GM19351 (cell line): ENCODE data around the gene APBB2.
A peak's percentile ranks its signal among the peaks of the same experiment; 100 is the strongest.
"Not testable (repeated sequence)": the region's sequence is repeated elsewhere in the genome, so short reads cannot be mapped to it uniquely, and the experiment has no call there.

Source experiments
- ATAC-seq: cut with Tn5 transposase; IDR thresholded peaks from one replicate; pipeline ENCODE4 v1.9.1; 2021; ENCODE audit warnings: mild to moderate bottlenecking, moderate library complexity; ENCODE audit not compliant: unreplicated experiment

Gene APBB2

DNA sequence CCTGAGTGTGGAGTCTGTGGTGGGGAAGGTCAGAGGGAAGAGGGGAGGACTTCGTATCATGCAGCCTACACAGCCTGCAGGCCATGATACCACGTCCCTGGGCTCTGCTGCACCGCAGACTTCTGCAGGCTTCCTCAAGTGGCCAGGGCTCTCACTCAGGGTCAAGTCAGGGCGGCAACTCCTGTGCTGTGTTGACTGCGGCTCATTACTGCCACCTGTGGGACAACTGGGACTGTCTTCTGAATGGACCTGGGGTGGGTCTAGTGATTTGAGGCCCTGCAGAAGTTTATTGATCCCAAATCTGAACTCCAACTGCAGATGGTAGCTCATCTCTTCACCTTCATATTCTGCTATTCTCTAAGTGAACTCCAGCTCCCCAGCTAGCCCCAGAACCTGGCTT lies 297.5 kb downstream of the APBB2 start:
- ATAC-seq, result peak; percentile 97

DNA sequence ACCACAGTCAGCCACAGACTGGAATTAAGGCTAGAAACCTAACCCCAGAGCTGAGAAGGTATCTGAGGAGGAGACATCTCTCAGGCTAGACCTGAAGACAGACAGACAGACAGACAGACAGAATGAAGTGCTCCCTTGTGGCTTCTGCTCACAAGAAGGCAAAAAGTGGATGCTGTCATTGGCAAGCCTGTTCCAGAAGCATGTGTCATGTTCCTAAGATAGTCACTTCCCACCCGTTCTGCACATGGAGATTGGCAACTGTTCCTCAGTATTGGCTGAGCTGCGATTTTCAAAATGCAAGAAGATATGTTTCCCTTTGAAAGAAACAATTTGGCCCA lies 298.2 kb downstream of the APBB2 start:
- ATAC-seq, result no peak

DNA sequence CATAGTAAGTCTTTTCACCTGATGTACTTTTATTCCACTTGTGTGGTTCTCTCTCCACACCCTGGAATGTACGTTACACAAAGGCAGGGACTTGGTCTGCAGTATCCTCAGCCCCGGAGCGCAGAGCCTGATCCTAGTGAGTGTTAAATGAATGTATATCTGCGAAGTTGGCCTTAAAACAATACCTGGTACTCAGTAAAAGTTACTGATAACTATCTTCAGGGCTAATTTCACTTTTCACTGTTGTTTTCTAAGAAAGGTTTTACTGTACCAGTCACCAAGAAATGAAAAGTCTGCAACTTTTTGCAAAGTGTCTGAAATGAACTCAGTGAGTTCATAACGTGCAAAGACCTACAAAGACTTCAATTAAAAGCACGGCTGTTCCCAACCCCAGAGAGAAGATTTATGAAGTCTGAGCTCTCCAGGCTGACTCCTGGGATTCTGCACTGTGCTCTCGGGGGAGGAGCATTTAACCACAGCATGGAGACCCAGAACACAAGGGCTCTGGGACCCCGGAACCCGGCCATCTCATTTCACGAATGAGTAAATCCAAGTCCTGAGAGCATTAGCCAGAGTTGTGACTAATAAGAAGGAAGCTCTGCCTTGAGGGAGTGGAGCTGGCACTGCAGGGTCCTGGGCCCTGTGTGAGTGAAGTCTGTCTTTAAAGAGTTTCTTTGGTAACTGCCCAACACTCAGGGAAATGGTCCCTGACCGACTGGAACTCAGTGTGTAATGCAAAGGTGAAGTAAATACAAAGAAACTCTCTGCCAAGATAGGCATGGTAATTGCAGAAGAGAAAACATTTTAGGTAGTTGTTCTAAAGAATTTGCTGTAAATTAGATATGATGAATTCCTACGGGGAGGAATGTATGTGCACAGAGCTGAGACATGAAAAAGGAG lies 298.8 kb downstream of the APBB2 start:
- no peak for ATAC-seq

DNA sequence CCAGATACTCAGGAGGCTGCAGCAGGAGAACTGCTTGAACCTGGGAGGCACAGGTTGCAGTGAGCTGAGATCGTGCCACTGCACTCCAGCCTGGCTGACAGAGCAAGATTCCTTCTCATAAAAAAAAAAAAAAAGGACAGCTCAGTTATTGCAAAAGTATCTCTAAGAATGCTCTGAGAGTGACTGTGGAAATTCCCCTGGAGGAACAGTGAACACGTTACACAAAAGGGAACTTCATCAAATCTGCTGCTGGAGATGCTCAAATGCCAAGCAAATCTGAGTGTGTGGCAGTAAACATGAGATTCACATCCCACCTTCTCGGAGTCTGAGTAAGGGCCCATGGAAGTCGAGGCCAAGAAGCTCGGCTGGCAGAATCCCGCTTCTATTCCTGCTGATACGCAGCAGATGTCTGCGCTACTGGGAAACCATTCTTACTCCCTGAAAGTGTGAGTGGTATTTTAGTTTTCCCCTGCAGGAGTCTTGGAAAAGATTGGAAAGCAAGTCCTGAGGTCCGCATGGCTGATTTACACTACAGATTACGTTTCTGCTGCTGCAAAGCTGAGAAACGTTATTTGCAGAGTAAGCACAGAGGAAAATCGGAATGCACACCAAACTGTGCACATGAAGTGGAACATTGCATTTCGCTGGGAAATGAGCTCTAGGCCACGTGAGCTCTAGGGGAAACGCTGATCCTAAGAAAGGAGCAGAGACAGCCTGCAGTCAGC lies 301.7 kb downstream of the APBB2 start:
- ATAC-seq, result no peak

DNA sequence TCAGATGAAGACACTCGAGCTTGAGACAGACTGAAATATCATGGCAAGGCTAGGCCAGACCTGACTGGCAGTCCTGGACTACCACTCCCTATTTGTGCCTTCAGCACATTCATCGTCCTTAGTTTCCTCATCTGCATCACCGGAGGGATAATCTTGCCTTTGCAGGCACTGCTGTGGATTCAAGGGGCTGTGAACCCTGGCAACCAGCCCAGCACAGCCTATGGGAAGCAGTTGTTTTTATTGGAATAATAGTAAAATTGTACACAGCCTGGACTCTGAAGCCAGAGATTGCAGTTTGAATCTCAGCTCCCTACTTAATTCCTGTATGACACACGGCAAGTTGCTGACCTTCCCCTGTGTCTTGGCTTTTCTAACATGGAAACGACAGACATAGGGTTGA lies 303.6 kb downstream of the APBB2 start:
- no peak for ATAC-seq

DNA sequence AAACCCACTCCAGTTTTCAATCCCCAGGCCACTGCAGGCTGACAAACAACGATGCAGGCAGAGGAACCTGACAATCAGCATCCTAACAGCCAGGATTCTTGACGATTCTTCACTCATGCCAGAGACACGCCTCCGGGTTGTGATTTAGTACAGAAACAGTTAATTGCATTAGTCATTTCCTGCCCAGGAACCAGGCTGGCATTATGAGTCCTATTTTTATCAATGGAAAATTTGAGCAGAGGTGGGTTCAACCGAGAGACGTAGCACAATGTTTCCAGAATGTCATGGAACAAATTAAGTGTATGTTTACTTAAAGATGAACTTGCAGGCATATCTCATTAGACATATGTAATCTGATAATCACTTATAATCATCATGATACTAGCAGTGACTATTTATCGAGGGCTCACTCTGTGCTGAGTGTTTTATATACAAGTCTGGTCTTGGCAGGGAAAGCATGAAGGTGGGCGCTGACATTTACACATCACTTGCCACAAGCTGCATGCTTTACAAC lies 304.9 kb downstream of the APBB2 start:
- ATAC-seq, result no peak

DNA sequence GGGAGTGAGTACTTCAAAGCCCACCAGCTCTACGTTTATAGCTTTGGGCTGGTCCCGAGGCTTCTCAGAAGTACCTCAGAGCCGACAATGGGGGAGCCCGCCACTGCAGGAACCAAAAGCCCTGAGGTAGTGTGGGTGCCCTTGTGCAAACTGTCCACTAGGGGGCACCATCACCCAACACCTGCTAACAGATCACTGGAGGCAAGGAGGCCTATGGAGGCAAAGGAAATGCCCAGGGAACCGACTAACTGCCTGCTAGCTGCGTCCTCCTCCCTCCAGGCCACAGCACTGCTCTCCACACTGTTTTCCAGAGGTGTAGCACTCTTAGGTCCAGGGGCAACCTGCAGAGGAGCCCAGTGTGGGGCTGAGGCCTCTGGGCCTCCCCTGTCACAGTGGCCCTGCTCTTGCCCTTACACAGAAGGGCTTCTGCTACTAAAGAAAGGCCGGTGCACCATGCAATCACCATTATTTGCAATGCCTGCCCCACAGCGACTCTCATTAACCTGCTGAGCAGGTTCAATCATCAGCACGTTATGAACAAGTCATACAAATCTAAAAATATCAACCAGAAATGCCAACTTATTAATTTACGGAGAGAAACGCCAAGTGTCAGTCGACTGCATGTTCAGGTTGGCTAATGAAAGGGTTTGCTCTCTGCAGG lies 305.5 kb downstream of the APBB2 start:
- peak; percentile 98 for ATAC-seq

DNA sequence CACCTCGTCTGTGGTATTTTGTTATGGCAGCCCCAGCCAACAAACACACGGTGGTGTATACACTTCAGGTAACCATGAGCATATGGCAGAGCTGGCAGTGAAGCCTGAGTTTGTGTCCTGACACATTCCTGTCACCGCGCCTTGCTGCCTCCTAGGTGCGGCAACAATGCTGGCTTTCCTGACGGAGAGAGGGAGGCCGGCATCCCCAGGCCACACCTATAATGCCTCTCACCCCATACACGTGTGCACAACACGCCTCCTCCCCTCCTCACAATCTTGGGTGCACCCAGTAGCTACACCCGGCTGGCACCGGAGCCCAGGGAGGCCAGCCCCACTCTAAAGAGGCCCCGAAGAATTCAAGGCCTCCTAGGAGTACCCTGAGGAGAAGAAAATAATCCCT lies 306.0 kb downstream of the APBB2 start:
- no peak for ATAC-seq

DNA sequence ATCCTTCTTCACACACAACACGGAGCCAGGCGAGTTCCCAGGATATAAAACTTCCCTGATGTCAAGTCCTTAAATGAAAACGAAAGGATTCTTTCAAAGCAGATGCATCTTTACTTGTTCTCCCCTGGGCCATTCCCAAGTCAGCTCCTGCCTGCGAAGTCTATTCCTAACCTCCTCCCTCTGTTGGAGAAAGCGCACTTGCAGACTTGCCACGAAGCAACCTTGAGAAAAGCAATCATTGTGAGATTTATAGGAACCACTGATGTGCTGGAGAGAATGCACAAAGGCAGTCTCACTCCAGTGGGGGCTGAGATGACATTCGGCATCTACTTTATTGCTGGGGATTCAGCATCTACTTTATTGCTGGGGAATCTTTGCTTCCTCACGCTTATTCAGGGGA lies 308.9 kb downstream of the APBB2 start:
- no peak for ATAC-seq

DNA sequence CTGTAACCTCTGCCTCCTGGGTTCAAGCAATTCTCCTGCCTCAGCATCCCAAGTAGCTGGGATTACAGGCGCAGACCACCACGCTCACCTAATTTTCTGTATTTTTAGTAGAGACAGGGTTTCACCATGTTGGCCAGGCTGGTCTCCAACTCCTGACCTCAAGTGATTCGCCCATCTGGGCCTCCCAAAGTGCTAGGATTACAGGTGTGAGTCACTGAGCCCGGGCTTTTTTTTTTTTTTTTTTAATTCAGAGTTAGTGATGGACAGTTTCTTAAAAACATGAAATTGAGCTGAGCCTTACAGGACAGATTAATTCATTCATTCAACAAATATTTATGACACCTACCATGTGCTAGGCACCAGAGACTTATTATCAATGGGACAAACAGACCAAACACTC lies 313.8 kb downstream of the APBB2 start:
- not testable (repeated sequence) for ATAC-seq

DNA sequence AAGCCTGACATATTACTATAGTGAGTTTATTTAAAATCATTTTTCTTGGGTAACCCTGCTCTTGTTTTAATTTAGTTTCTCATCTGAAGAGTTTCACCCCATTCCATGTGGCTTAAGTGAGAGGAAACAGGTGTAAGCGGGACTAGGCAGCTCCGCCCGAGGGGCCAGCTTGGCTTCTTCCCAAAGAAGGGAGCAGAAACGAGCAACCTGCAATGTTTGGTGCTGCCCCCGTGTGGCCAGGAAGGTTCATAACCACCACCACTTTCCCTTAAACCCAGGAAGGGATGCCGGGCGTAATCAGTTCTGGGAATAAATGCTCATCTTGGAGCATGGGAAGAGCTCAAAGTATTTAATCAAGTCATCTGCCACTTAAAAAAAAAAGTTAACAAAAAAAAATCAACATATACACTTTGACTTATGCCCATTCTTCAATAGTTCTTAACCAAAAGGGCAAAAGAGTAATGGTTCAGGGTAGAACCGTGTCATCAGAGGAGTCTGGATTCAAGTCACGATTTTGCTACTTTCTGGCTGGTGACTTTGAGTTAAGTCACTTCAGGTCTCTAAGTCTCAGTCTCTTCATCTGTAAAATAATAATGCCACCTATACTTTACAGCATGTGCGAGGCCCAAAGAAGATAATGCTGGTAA lies 316.7 kb downstream of the APBB2 start:
- ATAC-seq, result peak; percentile 81

DNA sequence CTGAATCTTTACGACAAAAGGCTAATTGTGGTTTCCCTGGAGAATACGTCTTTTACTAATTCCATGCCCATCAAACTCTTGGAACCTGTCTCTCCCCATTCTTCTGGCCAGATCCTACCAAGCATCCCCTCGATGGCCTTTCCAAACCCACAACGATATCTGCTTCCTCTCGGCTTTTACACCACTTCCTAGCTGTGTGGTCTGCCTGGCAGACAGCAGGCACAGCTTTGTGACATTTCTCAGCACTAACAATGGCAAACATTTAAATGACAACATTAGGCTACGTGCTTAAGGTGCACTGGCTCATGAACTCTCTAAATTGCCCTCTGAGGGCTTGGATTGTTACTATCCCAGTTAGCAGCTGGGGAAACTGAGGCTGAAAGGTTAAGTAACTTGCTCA lies 323.6 kb downstream of the APBB2 start:
- ATAC-seq, result no peak

DNA sequence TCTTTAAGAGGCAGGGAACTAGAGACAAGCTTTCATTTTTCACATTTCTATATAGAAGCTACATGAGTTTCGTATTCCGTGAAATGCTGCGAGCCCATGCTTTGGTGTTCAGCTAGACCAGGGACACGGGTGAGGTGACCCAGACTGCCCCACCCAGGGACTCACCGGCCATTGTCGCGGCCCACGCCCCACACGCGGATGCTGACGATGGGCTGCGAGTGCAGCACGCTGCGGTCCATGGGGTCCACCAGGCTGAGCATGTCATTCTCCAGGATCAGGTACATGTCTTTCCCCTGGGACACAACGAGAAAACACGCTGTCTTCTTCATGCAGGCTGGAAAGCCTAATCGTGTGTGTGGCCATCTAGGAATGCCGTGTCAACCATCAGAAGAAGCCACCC lies 324.1 kb downstream of the APBB2 start:
- no peak for ATAC-seq

DNA sequence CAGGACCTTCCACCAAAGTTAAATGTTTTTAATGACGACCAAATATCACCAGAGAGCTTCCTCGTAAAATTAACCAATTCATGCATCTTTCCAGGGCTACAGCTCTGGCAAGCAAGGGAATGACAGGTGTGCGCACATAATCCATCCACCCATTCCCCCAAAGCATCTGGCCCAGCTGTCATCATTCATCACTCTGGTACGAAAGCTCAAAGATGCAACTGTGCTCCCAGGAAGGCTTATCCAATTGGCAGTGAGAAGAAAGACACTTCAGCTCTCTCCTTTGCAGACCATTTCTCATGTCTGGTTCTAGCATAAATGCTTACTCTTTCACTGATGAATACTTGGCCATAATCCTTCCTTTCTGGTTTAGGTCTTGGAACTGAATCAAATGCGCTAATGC lies 325.4 kb downstream of the APBB2 start:
- ATAC-seq, result no peak

DNA sequence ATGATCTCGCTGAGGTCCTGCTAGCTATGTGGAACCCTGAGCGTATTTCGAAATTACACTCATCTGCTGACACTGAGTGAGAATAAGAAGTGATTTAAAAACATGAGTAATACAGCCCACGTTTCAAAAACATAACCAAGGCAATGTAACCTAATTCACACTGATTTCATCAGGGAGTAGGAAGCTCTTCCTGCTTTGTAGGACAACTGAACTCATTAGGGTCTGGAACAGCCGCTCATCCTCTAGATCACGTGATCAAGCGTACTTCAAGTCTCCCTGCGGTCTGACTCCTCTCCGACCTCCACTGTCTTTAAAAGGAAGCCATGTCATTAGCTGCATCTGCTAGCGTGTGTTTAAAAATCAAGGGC lies 326.6 kb downstream of the APBB2 start:
- ATAC-seq, result no peak

DNA sequence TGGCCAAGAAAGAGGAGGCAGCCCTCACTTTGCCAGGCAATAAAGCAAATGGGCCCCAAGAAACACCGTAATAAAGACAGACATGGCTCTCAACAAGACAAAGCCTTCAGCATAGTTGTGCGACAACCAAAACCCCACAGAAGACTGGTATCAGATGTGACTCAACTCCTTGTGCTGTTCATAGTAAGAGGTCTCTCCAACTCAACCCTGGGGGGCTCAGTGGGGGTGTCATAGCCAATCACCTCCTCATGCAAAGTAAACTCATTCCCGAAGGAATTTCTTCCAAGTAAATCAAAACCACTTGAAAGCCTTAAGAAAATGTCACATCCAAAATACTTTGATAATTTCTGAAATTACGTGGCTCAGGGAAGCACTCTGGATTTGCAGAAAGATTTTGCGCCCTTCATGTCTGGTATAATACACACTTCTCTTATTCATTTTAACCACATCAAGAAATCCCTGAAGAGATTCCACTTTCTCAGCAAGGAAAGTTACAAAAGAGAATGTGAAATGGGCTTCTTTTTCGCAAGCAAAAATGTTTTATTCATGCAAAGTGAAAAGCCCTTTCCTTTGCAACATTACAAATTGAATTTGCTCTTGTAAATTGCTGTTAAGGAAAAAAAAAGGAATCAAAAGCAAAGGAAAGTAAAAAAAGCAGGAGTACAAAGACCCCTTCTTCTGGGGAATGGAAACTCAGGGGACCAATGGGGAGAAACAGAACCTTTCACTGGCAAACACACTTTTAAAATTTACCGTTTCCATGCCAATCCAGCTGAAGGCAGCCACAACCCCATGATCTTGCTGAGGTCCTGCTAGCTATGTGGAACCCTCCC lies 327.2 kb downstream of the APBB2 start:
- ATAC-seq, result no peak

DNA sequence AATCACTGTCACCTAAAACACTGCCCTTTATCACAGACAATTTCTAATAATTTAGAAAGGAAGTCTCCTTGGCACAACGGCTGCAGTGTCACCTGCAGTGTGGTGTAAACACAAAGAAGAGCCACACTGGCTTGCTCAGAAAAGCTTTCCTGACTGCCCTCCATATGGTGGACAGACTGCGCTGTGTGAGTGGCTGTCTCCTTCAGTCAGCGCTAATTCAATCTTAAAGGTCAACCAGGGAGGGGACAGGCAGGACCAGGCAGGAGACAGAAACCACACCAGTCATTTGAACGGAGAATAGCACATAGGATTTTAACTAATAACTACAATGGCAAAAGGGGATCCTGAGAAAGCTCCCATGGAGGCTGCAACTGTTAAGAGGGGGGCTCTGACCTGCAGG lies 332.5 kb downstream of the APBB2 start:
- ATAC-seq, result no peak

DNA sequence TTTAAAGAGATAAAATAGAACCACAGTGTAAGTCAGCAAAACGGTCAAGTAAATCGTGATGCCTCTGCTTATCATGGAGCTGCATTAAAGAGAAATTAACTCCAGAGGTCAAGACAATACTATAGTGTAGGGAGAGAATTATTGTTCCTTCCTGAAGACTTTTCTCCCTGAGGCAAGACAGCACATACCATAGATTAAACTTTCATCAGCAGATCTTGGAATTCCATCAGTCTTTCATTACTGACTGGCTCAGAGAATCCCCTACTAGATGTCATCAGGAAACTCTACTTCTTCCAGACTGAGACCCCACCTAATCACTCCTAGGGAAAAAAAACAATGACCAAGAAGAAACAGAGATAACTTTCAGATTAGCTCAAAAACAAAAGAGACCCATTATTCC lies 333.2 kb downstream of the APBB2 start:
- ATAC-seq, result no peak

DNA sequence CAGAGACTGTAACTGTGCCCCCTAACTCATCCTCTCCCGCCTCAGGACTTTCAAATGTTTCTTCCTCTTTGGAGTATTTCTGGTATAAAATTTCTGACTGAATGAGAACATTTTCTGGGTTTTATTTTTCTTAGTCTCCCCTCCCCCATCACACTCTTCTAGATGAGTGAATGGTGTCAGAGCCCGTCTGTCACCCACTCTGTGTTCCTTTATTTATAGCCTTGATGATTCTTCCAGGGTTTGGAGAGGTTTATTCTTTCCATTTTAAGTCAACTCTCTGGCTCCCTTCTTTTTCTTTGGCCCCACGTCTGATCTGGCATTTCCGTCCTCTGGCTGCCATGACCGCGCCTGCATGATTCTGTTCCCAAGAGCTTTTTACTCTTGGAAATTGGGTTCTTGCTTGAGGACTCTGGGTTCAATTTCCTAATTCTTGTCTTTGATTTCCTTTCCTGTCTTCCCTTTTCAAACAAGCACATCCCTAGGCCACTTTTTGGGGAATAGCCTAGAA lies 335.7 kb downstream of the APBB2 start:
- no peak for ATAC-seq

DNA sequence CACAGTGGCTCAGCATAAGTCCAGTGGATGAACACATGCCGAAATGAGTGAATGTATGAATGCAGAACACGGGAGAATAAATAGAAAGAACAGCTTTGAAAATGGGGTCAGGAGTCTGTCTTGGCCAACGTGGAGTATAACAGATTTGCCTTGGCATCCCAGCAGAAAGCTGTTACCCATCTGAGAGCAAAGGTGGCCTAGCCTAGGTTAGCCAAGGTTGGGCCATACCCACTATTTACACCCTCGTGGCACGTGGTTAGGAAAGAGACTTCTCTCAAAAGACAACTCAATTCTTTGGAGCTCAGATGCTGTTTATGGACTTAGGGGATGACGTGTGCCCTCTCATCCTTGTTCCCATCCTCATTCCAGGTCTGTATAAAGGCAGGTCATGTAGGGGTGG lies 337.3 kb downstream of the APBB2 start:
- ATAC-seq, result no peak
